ENCODE data around the gene MCTP1. TPM values are rescaled to one million over a fixed set of nuclear protein-coding genes. Genes with fewer than 3 reads are reported as not detected.

The MCTP1 gene
- total RNA-seq, 1 experiment from 2014 or later: 2.5 TPM

DNA sequence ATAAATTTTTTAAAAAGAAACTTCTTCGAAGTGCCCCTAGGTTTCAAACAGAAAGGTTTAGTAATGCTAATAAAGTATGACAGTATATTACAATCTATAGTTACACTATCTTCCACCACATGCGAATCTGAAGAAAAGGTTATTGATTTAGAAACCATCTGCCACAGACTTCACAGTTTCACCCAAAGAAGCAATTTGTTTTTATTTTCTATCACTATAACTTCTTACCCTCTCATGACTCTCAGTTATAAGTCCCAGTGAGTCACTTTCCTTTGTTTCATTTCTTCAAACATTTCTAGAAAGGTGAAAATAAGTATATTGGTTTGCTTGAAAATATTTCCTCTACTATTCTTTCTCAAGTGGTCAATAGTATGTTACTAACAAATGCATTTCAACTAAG lies 93.6 kb downstream of the MCTP1 start:
- no peaks in the 10 kb centered on the region for H3K27me3 Mint-ChIP-seq (ENCODE audit: low read depth)
- H2BK120ac ChIP-seq (ENCODE audit: low read depth, low read length, poor library complexity, severe bottlenecking): no peak overlapping the region
- H3T11ph ChIP-seq (ENCODE audit: low read length): no peak overlapping the region
- no peaks in the 10 kb centered on the region for H3K27me3 ChIP-seq (ENCODE audit: insufficient read depth, low read length)
- no peaks in the 10 kb centered on the region for H3K4me1 ChIP-seq (ENCODE audit: insufficient read depth, low read length)
- no peak overlapping the region for H3K14ac ChIP-seq (ENCODE audit: insufficient read depth, low read length)
- no peak overlapping the region for H4K8ac ChIP-seq (replicated peaks; ENCODE audit: insufficient read length, low read depth, low read length)
- no peaks in the 10 kb centered on the region for H3K79me1 ChIP-seq (ENCODE audit: insufficient read depth, low read depth, low read length, poor library complexity, severe bottlenecking)
- H3K4ac ChIP-seq (ENCODE audit: low read depth, low read length): no peak overlapping the region
- no peak overlapping the region for H3K9ac ChIP-seq (ENCODE audit: extremely low read depth, insufficient read length, low read length)
- H2AK5ac ChIP-seq (ENCODE audit: insufficient read length, low read length): no peak overlapping the region
- no peak overlapping the region for H2BK5ac ChIP-seq (ENCODE audit: insufficient read length, low read length)
- H3K4me1 Mint-ChIP-seq: no peaks in the 10 kb centered on the region
- no peak for TF ChIP-seq CTCF (conservative IDR thresholded peaks at IDR 0.05)
- H3K36me3 Mint-ChIP-seq (ENCODE audit: insufficient read depth in 1 of 3, low read depth in 3 of 3): no peaks in the 10 kb centered on the region
- H3K9me3 Mint-ChIP-seq: no peaks in the 10 kb centered on the region
- H3K56ac ChIP-seq (ENCODE audit: insufficient read length, low read depth, low read length): no peak overlapping the region
- no peak overlapping the region for H3K23ac ChIP-seq (ENCODE audit: insufficient read length, low read depth, low read length)
- H3K27ac ChIP-seq (ENCODE audit: insufficient read length, low read depth, low read length): no peak overlapping the region
- no peak overlapping the region for H3K4me3 Mint-ChIP-seq
- no CpG with 5 or more reads among the region's 2 CpGs for WGBS (ENCODE audit: extremely low coverage, insufficient read length, low lambda C conversion rate)
- no peak overlapping the region for H2BK15ac ChIP-seq (ENCODE audit: low read depth, low read length)
- no peak overlapping the region for H4K91ac ChIP-seq (ENCODE audit: insufficient read length, low read depth, low read length)
- no peak overlapping the region for H4K5ac ChIP-seq (ENCODE audit: insufficient read length, low read depth, low read length)
- DNase-seq: no peak
- H2AFZ ChIP-seq (ENCODE audit: low read length): no peak overlapping the region
- H3K23me2 ChIP-seq (ENCODE audit: insufficient read length, low read depth, low read length, poor library complexity, severe bottlenecking): no peaks in the 10 kb centered on the region
- H2BK20ac ChIP-seq (ENCODE audit: low read depth, low read length, poor library complexity, severe bottlenecking): no peak overlapping the region
- H3K79me2 ChIP-seq (ENCODE audit: insufficient read depth, low read length): no peaks in the 10 kb centered on the region
- no peak overlapping the region for H2BK12ac ChIP-seq (ENCODE audit: insufficient read length, low read depth, low read length)
- H4K20me1 ChIP-seq (ENCODE audit: control insufficient read depth, insufficient read depth, insufficient read length): no peaks in the 10 kb centered on the region
- H3K4me2 ChIP-seq (ENCODE audit: insufficient read depth, insufficient read length, low read length): no peak overlapping the region
- no peak overlapping the region for H3K27ac Mint-ChIP-seq
- H3K9me3 ChIP-seq (ENCODE audit: control insufficient read depth, low read depth, low read length): no peaks in the 10 kb centered on the region
- H3K18ac ChIP-seq (ENCODE audit: insufficient read length, low read depth, low read length): no peak overlapping the region

Data from H9 (cell line).